ENCODE results near the gene PRKCE. TPM values are rescaled to one million over a fixed set of nuclear protein-coding genes. Genes with fewer than 3 reads are reported as not detected.
A peak's percentile ranks its signal among the peaks of the same experiment; 100 is the strongest.

PRKCE gene
- total RNA-seq, 2 donors from 2014 or later = 10.4 to 13.8 TPM

- no peak for ATAC-seq
- H3K27ac Mint-ChIP-seq = peak overlapping the region in 1 of 2 donors; percentile 26
- DNase-seq (ENCODE audit: low spot score in 2 of 2) = no peak
- no peaks in the 10 kb centered on the region for H3K36me3 Mint-ChIP-seq
- no peaks in the 10 kb centered on the region for H3K9me3 Mint-ChIP-seq
These were observed 464.7 kb downstream of the PRKCE start for GRCh38 chr2:46116150-46116549.

GRCh38 chr2:46116553-46116991, 465.1 kb downstream of the PRKCE start:
- peak overlapping the region in 1 of 2 donors; percentile 26 for H3K27ac Mint-ChIP-seq
- DNase-seq (ENCODE audit: low spot score in 2 of 2) (no peak), ATAC-seq (no peak)
- H3K9me3 Mint-ChIP-seq = no peaks in the 10 kb centered on the region
- H3K36me3 Mint-ChIP-seq = no peaks in the 10 kb centered on the region

GRCh38 chr2:46117379-46117778, 465.9 kb downstream of the PRKCE start:
- Mint-ChIP-seq H3K36me3 (no peaks in the 10 kb centered on the region), H3K27ac (no peak overlapping the region), H3K9me3 (no peaks in the 10 kb centered on the region)
- DNase-seq (ENCODE audit: low spot score in 2 of 2) (no peak), ATAC-seq (no peak)

- ATAC-seq = no peak
- no peaks in the 10 kb centered on the region for H3K36me3 Mint-ChIP-seq
- H3K27ac Mint-ChIP-seq = no peak overlapping the region
These were observed 466.5 kb downstream of the PRKCE start for GRCh38 chr2:46117994-46118393.

GRCh38 chr2:46118656-46119371, 467.3 kb downstream of the PRKCE start:
- no peak for ATAC-seq
- no peaks in the 10 kb centered on the region for H3K36me3 Mint-ChIP-seq
- no peaks in the 10 kb centered on the region for H3K9me3 Mint-ChIP-seq
- H3K27ac Mint-ChIP-seq = no peak overlapping the region
- DNase-seq (ENCODE audit: low spot score in 2 of 2) = no peak

More at GRCh38 chr2:46117994-46118393, 466.5 kb downstream of the PRKCE start:
- no peaks in the 10 kb centered on the region for H3K9me3 Mint-ChIP-seq
- DNase-seq (ENCODE audit: low spot score in 2 of 2) = no peak

GRCh38 chr2:46119453-46119852, 468.0 kb downstream of the PRKCE start:
- no peak overlapping the region for H3K27ac Mint-ChIP-seq
- ATAC-seq (no peak), DNase-seq (ENCODE audit: low spot score in 2 of 2) (no peak)
- no peaks in the 10 kb centered on the region for H3K9me3 Mint-ChIP-seq
- no peaks in the 10 kb centered on the region for H3K36me3 Mint-ChIP-seq

GRCh38 chr2:46120792-46121555, 469.5 kb downstream of the PRKCE start:
- ATAC-seq (no peak), DNase-seq (ENCODE audit: low spot score in 2 of 2) (no peak)
- no peaks in the 10 kb centered on the region for H3K9me3 Mint-ChIP-seq
- no peaks in the 10 kb centered on the region for H3K36me3 Mint-ChIP-seq
- H3K27ac Mint-ChIP-seq = no peak overlapping the region

- Mint-ChIP-seq H3K27ac (no peak overlapping the region), H3K36me3 (no peaks in the 10 kb centered on the region), H3K9me3 (no peaks in the 10 kb centered on the region)
- no peak for DNase-seq (ENCODE audit: low spot score in 2 of 2)
- ATAC-seq = no peak
These were observed 471.0 kb downstream of the PRKCE start for GRCh38 chr2:46122318-46122976.

GRCh38 chr2:46123013-46123412, 471.5 kb downstream of the PRKCE start:
- H3K36me3 Mint-ChIP-seq = no peaks in the 10 kb centered on the region
- H3K27ac Mint-ChIP-seq = no peak overlapping the region
- DNase-seq (ENCODE audit: low spot score in 2 of 2) = no peak
- ATAC-seq = no peak
- H3K9me3 Mint-ChIP-seq = no peaks in the 10 kb centered on the region

GRCh38 chr2:46125798-46126197, 474.3 kb downstream of the PRKCE start:
- ATAC-seq = no peak
- no peak overlapping the region for H3K27ac Mint-ChIP-seq
- H3K36me3 Mint-ChIP-seq = no peaks in the 10 kb centered on the region
- no peaks in the 10 kb centered on the region for H3K9me3 Mint-ChIP-seq
- DNase-seq (ENCODE audit: low spot score in 2 of 2) = no peak

- Mint-ChIP-seq H3K27ac (no peak overlapping the region), H3K9me3 (no peaks in the 10 kb centered on the region), H3K36me3 (no peaks in the 10 kb centered on the region)
- no peak for DNase-seq (ENCODE audit: low spot score in 2 of 2)
- ATAC-seq = no peak
These were observed 475.1 kb downstream of the PRKCE start for GRCh38 chr2:46126571-46126970.

GRCh38 chr2:46127176-46127575, 475.7 kb downstream of the PRKCE start:
- H3K36me3 Mint-ChIP-seq = no peaks in the 10 kb centered on the region
- DNase-seq (ENCODE audit: low spot score in 2 of 2) (no peak), ATAC-seq (no peak)
- no peaks in the 10 kb centered on the region for H3K9me3 Mint-ChIP-seq
- no peak overlapping the region for H3K27ac Mint-ChIP-seq

GRCh38 chr2:46130511-46130910, 479.0 kb downstream of the PRKCE start:
- Mint-ChIP-seq H3K27ac (no peak overlapping the region), H3K36me3 (no peaks in the 10 kb centered on the region), H3K9me3 (no peaks in the 10 kb centered on the region)
- DNase-seq (ENCODE audit: low spot score in 2 of 2) (no peak), ATAC-seq (no peak)

- no peak for DNase-seq (ENCODE audit: low spot score in 2 of 2)
- no peak overlapping the region for H3K27ac Mint-ChIP-seq
- no peak for ATAC-seq
- H3K9me3 Mint-ChIP-seq = no peaks in the 10 kb centered on the region
- H3K36me3 Mint-ChIP-seq = no peaks in the 10 kb centered on the region
These were observed 481.5 kb downstream of the PRKCE start for GRCh38 chr2:46132996-46133395.

- ATAC-seq = no peak
- H3K27ac Mint-ChIP-seq = no peak overlapping the region
These were observed 483.2 kb downstream of the PRKCE start for GRCh38 chr2:46134531-46135227.

GRCh38 chr2:46135228-46135855, 483.9 kb downstream of the PRKCE start:
- Mint-ChIP-seq H3K9me3 (no peaks in the 10 kb centered on the region), H3K27ac (no peak overlapping the region), H3K36me3 (no peaks in the 10 kb centered on the region)
- ATAC-seq (no peak), DNase-seq (ENCODE audit: low spot score in 2 of 2) (no peak)

More at GRCh38 chr2:46134531-46135227, 483.2 kb downstream of the PRKCE start:
- no peaks in the 10 kb centered on the region for H3K9me3 Mint-ChIP-seq
- no peaks in the 10 kb centered on the region for H3K36me3 Mint-ChIP-seq
- DNase-seq (ENCODE audit: low spot score in 2 of 2) = no peak
